ENCODE data around the gene DLEC1.
"Not testable (repeated sequence)": the region's sequence is repeated elsewhere in the genome, so short reads cannot be mapped to it uniquely, and the experiment has no call there.

Gene DLEC1

GRCh38 chr3:38141173-38141951 lies 102.4 kb downstream of the DLEC1 start:
- no peak for DNase-seq

DNA sequence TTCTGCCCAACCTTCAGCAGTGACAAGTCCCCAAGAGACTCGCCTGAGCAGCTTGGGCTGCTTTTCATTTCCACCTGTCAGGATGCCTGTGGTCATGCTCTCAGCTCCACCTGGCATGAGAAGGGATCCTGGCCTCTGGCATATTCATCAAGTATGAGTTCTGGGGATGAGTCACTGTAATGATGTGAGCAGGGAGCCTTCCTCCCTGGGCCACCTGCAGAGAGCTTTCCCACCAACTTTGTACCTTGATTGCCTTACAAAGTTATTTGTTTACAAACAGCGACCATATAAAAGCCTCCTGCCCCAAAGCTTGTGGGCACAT lies 102.9 kb downstream of the DLEC1 start:
- no peak for DNase-seq

DNA sequence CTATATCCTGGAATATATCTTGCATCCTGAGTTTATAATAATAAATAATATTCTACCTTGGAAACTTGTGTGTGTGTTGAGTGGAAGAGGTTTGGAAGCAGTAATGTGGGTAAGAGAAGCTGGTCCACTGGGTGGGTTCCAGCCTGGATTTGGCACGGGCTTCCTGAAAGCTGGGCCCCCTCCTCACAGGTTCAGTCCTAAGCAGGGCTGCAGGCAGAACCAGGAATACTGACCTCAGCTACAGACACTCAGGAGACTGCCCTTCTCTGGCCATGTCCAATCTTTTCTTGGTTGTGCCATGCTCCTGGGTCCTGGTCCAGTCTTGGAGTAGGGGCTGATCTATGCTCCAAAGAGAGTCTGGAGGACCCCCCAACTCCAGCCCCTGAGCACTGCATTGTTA lies 104.0 kb downstream of the DLEC1 start:
- no peak for DNase-seq

DNA sequence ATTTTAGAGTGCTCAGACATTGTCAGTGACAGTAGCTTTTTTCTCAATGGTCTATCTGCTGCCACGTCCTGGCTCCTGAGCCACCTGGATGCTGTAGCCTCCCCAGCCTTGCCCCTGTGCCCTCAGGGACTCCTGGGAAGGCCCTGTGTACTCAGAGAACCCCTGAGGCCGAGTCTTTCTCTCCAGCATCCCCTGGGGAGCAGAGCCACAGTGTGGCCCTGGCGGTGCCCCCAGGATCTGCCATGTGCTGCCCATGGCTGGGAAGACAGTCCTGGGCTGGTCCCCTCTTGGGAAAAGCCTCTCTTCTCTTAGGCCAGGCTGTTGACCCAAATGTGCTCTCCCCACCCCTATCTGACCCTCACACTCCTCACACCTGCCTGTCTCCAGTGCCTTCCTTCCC lies 104.5 kb downstream of the DLEC1 start:
- DNase-seq: no peak

- no peak for DNase-seq
Observed at GRCh38 chr3:38146504-38146903, 107.5 kb downstream of the DLEC1 start.

DNA sequence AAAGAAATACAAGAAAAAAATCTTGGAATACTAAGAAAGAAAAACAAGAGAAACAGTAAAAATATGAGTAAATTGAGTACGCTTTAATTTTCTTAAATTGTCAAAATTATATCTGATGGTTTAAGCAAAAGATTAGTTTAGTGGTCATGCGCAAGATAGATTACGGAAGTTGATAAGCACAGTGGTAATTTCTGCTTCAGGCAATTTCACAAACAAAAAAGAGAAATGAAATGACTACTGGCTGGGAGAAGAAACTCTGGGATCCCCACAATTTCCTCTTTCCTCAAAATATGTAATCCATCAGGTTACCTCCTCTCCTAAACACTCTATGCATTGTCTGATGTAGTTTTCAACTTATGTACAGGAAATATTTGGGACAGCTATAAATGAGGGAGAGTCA lies 108.4 kb downstream of the DLEC1 start:
- DNase-seq: no peak

GRCh38 chr3:38148311-38148882 lies 109.4 kb downstream of the DLEC1 start:
- no peak for DNase-seq

DNA sequence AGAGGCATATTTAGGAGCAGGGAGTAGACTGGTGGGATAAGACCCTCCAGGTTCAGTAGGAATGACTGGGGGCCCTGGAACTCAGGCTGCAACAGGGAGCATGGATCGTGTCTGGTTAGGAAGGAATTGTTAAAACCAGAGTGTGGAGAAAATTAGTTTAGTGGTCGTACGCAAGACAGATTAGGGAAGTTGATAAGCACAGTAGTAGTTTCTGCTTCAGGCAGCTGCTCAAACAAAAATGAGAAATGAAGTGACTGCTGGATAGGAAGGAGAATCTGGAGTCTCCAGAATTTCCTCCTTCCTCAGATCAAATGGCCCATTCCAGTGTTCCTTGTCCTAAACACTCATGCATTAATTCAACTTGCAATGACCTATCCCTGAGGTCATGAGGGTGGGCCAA lies 110.7 kb downstream of the DLEC1 start:
- no peak for DNase-seq

DNA sequence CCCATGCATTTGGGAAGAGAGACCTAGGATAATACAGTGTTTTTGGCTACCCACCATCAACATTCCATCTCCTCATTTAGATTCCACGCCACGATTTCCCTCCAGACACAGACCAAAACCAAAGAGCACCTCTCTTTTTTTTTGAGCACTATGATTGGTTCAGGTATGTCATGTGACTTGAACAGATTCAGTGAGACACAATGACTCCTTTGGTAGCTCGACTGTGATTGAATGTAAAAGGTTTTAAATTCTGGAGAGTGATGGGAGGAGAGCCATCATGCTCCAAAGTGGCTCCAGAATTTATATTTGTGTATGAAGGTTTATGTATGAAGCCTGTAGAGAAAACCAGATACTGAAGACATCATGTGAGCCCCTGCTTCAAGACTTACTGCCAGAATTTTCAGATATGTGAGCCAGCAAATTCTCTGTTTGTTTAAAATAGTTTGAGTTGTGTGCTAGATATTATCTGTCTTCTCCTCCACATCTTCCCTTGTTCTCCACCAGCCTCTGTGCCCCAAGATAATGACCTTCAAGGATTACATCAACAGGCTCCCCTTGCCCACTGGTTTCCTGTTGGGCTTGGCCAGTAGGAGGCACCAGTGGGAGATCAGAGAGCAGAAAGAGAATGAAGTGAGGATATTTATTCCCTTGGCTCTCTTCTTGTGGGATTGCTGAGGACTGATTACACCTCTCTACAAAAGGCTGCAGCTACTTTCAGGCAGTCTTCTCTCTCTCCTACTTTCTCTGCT lies 111.9 kb downstream of the DLEC1 start:
- no peak for DNase-seq

DNA sequence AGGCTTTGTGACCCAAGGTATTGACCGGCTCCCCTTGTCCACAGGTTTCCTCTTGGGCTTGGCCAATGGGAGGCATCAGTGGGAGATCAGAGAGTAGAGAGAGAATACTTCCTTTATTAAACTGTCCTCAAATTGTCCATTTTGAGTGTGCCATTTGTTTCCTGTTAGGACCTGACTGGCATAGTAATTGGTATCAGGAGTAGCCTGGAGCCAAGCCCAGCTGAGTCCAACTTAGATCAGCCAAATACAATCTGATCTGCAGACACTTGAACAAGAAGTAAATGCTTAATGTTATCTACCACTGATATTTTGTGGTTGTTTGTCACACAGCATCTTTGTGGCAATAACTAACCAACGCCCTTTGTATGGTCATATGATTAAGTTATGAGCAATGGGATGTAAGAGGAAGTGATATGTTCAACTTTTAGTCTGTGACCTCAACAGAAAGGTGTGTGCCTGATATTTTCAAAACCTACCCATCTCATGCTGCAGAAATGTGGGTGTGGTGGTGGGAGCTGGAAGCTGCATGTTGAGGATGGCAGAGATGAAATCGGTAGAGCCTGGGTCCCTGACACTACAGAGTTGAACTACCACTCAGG lies 112.8 kb downstream of the DLEC1 start:
- DNase-seq: no peak

GRCh38 chr3:38152609-38153008 lies 113.6 kb downstream of the DLEC1 start:
- no peak for DNase-seq

GRCh38 chr3:38153221-38153620 lies 114.2 kb downstream of the DLEC1 start:
- DNase-seq: no peak

GRCh38 chr3:38154033-38154494 lies 115.1 kb downstream of the DLEC1 start:
- DNase-seq: no peak

- no peak for DNase-seq
Observed at GRCh38 chr3:38154625-38155255, 115.7 kb downstream of the DLEC1 start.

DNA sequence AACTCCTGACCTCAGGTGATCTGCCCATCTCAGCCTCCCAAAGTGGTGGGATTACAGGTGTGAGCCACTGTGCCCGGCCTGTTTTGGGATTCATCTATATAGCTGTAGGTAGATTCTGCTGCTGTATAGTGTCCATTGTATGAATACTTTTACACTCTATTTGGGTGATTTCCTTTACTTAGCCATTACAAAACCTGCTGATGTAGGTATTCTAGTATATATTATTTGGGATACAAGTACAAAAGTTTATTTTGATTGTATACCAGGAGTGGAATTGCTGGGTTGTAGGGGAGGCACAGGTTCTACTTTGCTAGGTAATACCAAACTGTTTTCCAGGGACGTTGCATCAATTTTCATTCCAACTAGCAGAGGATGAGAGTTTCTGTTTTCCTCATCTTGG lies 116.8 kb downstream of the DLEC1 start:
- no peak for DNase-seq

- DNase-seq: no peak
Observed at GRCh38 chr3:38157117-38157516, 118.1 kb downstream of the DLEC1 start.

DNA sequence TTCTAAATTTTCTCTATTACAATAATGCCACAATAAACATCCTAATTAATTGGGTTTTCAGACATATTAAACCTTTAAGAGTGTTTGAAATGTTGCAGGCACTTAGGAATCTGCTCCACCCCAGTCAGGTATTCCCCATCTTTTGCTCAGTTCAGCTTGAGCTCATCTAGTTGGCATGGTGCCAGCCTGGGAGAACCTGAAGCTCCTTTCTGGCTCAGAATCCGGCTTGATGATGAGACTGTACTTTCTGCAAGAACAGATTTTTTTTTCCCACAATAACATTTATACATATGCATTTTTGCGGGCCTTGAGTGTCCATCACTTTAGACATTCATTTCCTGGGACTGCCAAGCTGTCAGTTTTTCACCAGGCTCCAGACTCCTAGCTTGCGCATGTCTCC lies 118.6 kb downstream of the DLEC1 start:
- no peak for DNase-seq

GRCh38 chr3:38158472-38158871 lies 119.5 kb downstream of the DLEC1 start:
- no peak for DNase-seq

GRCh38 chr3:38160704-38161103 lies 121.7 kb downstream of the DLEC1 start:
- not testable (repeated sequence) for DNase-seq

DNA sequence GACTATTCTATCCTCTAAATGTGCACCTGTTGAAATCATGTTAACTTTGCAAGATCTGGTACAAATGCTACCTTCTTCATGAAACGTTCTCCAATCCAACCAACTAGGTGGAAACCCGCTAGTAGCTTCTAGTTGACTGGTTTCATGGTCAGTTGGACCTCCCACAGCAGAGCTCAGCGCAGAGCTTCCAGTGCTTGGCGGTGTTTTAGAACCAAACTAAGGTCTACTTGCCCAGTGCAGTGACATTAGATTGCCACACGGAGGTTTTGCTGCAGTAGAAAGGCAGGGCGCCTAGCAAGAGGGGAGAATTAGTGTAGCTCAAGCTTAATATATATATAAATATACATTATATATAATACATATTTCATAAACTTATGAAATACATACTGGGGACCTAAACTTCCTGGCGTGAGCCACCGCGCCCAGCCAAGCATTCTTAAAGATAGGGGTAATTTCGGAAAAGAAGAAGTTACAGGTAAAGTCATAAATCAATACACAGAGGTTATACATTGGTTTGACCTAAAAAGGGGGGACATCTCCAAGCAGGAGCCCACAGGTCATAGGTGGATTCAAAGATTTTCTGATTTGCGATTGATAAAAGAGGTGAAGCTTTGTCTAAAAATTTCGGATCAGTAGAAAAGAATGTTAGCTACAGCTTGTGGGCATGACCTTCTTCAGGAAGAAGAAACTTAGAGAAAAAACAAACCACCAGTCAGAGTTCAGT lies 124.3 kb downstream of the DLEC1 start:
- DNase-seq: no peak

DNA sequence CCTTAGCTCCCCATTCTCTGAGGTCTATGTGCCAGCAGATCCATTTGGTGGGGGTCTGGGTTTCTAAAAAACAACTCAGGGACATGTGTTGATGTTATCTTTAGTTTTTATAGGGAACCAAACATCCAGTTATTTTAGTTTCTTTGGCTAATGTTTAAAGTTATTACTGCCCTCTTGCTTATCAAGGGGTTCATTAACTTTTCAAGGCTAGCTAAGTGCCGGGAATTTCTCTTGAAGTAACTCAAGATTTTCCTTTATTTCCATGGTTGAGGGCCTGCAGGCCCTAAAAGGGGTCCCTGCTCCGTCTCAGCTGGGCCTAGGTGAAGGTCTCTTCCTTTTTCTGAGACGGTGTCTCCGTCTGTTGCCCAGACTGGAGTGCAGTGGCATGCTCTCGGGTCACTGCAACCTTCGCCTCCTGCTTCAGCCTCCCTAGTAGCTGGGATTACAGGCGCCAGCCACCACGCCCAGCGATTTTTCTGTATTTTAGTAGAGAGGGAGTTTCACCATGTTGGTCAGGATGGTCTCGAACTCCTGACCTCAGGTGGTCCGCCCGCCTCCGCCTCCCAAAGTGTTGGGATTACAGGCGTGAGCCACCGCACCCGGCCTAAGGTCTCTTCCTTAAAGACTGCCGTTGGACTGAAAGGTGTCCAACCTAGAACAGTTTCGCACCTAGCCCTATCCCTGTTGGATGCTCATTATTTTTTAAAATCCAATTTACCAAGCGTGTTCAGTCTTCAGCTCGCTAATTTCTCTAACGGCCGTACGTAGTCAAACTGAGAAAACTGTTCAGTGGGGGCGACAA lies 125.0 kb downstream of the DLEC1 start:
- DNase-seq: no peak

DNA sequence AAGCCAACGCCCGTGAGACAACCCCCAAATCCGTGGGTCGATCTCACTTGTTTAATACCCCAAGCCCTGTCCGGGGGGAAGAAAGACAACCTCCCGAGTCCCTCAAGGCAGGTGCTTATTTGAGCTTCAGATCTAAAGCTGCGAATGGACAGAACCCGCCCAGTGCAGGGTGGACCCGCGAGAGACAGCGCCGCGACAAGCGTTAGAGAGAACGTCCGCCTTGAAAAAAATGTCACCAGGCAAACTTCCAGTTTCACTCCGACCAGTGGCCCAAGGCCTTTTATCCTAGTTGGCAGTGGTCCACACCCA lies 125.6 kb downstream of the DLEC1 start:
- no peak for DNase-seq

Data from NCI-H748 treated with DMSO at 0.1 percent for 48 hours (cell line).